NB4 (cell line): Measurements from ENCODE around the gene SKA3.

ENCODE experiments used
- CTCF ChIP-seq: IDR thresholded peaks from one replicate; pipeline ENCODE4 v1.5.1; 2012; ENCODE audit warnings: low read depth, low read length
- MAX ChIP-seq: IDR thresholded peaks from 2 replicates; pipeline ENCODE4 v1.6.1; 2011; ENCODE audit warnings: low read depth, low read length
- POLR2A ChIP-seq: IDR thresholded peaks from 2 replicates; pipeline ENCODE4 v1.6.1; 2011; ENCODE audit warnings: mild to moderate bottlenecking; ENCODE audit not compliant: insufficient read length; ENCODE audit errors: extremely low read depth

- no peak for TF ChIP-seq CTCF
- TF ChIP-seq POLR2A, result no peak
- no peak for TF ChIP-seq MAX
These were observed 33.6 kb downstream of the SKA3 start for GRCh38 chr13:21142766-21143165.
